H1 (cell line): ENCODE measurements around the gene MSMP. TPM values are rescaled to one million over a fixed set of nuclear protein-coding genes. Genes with fewer than 3 reads are reported as not detected.

Experiments used
- CTCF ChIA-PET: fragments of 300-600 bp; sonication (Branson Sonifier 250); formaldehyde crosslinking; loops from one replicate; lab custom pipeline; 2021; ENCODE audit not compliant: partially characterized antibody; lab: Charles Lee
- POLR2A ChIA-PET: fragments of 300-600 bp; sonication (Branson Sonifier 250); formaldehyde crosslinking; loops from one replicate; lab custom pipeline; 2021; ENCODE audit warnings: inconsistent platforms; ENCODE audit not compliant: partially characterized antibody; lab: Charles Lee
- DNase-seq, 2 experiments: peaks; one replicate each; pipeline versions ENCODE4 v3.0.0 to v3.0.0-alpha.2; 2010 to 2022; ENCODE audit warnings: low spot score in 2 of 2, low read depth in 1 of 2, mixed read lengths in 1 of 2
- FAIRE-seq: peaks from 2 replicates; lab custom pipeline; 2011; peaks lifted over from hg19 to GRCh38; lab: Jason Lieb, UNC
- H2AFZ ChIP-seq: 2 replicates; pipeline ENCODE4 v1.8.1; 2012; ENCODE audit warnings: low read length, inconsistent platforms
- H2AK5ac ChIP-seq: 2 replicates; pipeline ENCODE4 v1.6.1; 2013; ENCODE audit warnings: low read depth, low read length
- H2BK120ac ChIP-seq: replicated peaks from 2 replicates; pipeline ENCODE3; 2013; ENCODE audit warnings: low read depth, low read length, inconsistent platforms
- H2BK12ac ChIP-seq: 2 replicates; pipeline ENCODE4 v1.6.1; 2013; ENCODE audit warnings: low read depth, low read length
- H2BK15ac ChIP-seq: 2 replicates; pipeline ENCODE4 v1.6.1; 2013; ENCODE audit warnings: low read length
- H2BK20ac ChIP-seq: 2 replicates; pipeline ENCODE4 v1.6.1; 2013; ENCODE audit warnings: low read length
- H2BK5ac ChIP-seq: 2 replicates; pipeline ENCODE4 v1.6.1; 2013; ENCODE audit warnings: low read depth, low read length
- H3K14ac ChIP-seq: 2 replicates; pipeline ENCODE4 v1.6.1; 2013; ENCODE audit warnings: inconsistent platforms; ENCODE audit not compliant: insufficient read length
- H3K18ac ChIP-seq: 2 replicates; pipeline ENCODE4 v1.6.1; 2013; ENCODE audit warnings: low read length; ENCODE audit errors: extremely low read depth
- H3K23ac ChIP-seq: 2 replicates; pipeline ENCODE4 v1.6.1; 2013; ENCODE audit warnings: inconsistent platforms; ENCODE audit not compliant: insufficient read length
- H3K23me2 ChIP-seq: 2 replicates; pipeline ENCODE4 v1.6.1; 2013; ENCODE audit warnings: low read depth, low read length
- H3K27ac ChIP-seq: 2 replicates; pipeline ENCODE4 v1.6.1; 2011; ENCODE audit warnings: low read depth, low read length, inconsistent platforms
- H3K27me3 ChIP-seq, 4 experiments: replicated peaks in 1 of 4; 1 replicate in 1 of 4; 2 replicates in 3 of 4; pipeline versions ENCODE4 v1.6.1 to v1.8.1; 2011 to 2013; ENCODE audit warnings: low read length in 3 of 4, mild to moderate bottlenecking in 3 of 4, inconsistent platforms in 2 of 4, mixed read lengths in 2 of 4, moderate library complexity in 1 of 4; ENCODE audit not compliant: control insufficient read depth in 3 of 4, insufficient read depth in 3 of 4; ENCODE audit errors: extremely low read depth in 1 of 4
- H3K36me3 ChIP-seq, 4 experiments: 2 replicates each; pipeline versions ENCODE4 v1.6.1 to v1.8.1; 2011 to 2013; ENCODE audit warnings: mild to moderate bottlenecking in 4 of 4, low read length in 3 of 4, moderate library complexity in 2 of 4, control low read depth in 1 of 4, inconsistent platforms in 1 of 4; ENCODE audit not compliant: insufficient read depth in 4 of 4, control insufficient read depth in 2 of 4
- H3K4ac ChIP-seq: replicated peaks from 2 replicates; pipeline ENCODE3; 2013; ENCODE audit warnings: low read length, low read depth, mixed read lengths, inconsistent platforms; ENCODE audit not compliant: insufficient read length
- H3K4me1 ChIP-seq, 4 experiments: replicated peaks in 1 of 4; 1 replicate in 1 of 4; 2 replicates in 3 of 4; pipeline versions ENCODE4 v1.6.1 to v1.8.1; 2011 to 2013; ENCODE audit warnings: low read length in 3 of 4, inconsistent platforms in 2 of 4, mixed read lengths in 1 of 4; ENCODE audit not compliant: insufficient read depth in 4 of 4, control insufficient read depth in 3 of 4
- H3K4me2 ChIP-seq, 2 experiments: 2 replicates each; pipeline versions ENCODE4 v1.6.1 to v1.8.1; 2011 to 2013; ENCODE audit warnings: low read depth in 2 of 2, low read length in 2 of 2, control low read depth in 1 of 2, inconsistent platforms in 1 of 2, mild to moderate bottlenecking in 1 of 2; ENCODE audit not compliant: insufficient read depth in 1 of 2
- H3K4me3 ChIP-seq, 4 experiments: fragments of 200-600, 300-600 bp in 1 of 4; sonication (generic), shearing (Covaris generic), sonication (Bioruptor Twin) in 1 of 4; 2 replicates each; pipeline versions ENCODE4 v1.5.1 to v1.8.1; 2011 to 2016; ENCODE audit warnings: low read length in 4 of 4, low read depth in 3 of 4, control low read depth in 2 of 4, inconsistent platforms in 2 of 4, mild to moderate bottlenecking in 2 of 4, mixed read lengths in 1 of 4, moderate library complexity in 1 of 4; ENCODE audit not compliant: insufficient read depth in 2 of 4; ENCODE audit errors: extremely low read depth in 1 of 4
- H3K56ac ChIP-seq: replicated peaks from 2 replicates; pipeline ENCODE3; 2013; ENCODE audit warnings: low read depth, mild to moderate bottlenecking, mixed read lengths, low read length, inconsistent platforms; ENCODE audit not compliant: insufficient read length
- H3K79me1 ChIP-seq: 2 replicates; pipeline ENCODE4 v1.6.1; 2013; ENCODE audit warnings: low read depth, low read length, control low read depth
- H3K79me2 ChIP-seq, 2 experiments: 2 replicates each; pipeline versions ENCODE4 v1.6.1 to v1.8.1; 2012 to 2013; ENCODE audit warnings: low read length in 2 of 2, mild to moderate bottlenecking in 2 of 2, inconsistent platforms in 1 of 2; ENCODE audit not compliant: insufficient read depth in 2 of 2, control insufficient read depth in 1 of 2
- H3K9ac ChIP-seq, 4 experiments: replicated peaks in 1 of 4; 1 replicate in 1 of 4; 2 replicates in 3 of 4; pipeline versions ENCODE4 v1.6.1 to v1.8.1; 2011 to 2013; ENCODE audit warnings: low read depth in 3 of 4, low read length in 3 of 4, control low read depth in 2 of 4, mild to moderate bottlenecking in 2 of 4, moderate library complexity in 2 of 4, inconsistent platforms in 1 of 4; ENCODE audit errors: extremely low read depth in 1 of 4
- H3K9me3 ChIP-seq, 2 experiments: 2 replicates each; pipeline versions ENCODE4 v1.6.1 to v1.8.1; 2012 to 2013; ENCODE audit warnings: mild to moderate bottlenecking in 2 of 2, moderate library complexity in 2 of 2, control low read depth in 1 of 2, inconsistent platforms in 1 of 2, low read depth in 1 of 2, low read length in 1 of 2, mixed read lengths in 1 of 2; ENCODE audit not compliant: insufficient read depth in 2 of 2
- H4K20me1 ChIP-seq, 2 experiments: replicated peaks in 1 of 2; 2 replicates each; pipeline versions ENCODE3 to v1.8.1; 2011 to 2013; ENCODE audit warnings: inconsistent platforms in 2 of 2, low read length in 2 of 2, mild to moderate bottlenecking in 1 of 2; ENCODE audit not compliant: insufficient read depth in 2 of 2, control insufficient read depth in 1 of 2
- H4K5ac ChIP-seq: 2 replicates; pipeline ENCODE4 v1.6.1; 2013; ENCODE audit warnings: low read length, low read depth, mixed read lengths, inconsistent platforms; ENCODE audit not compliant: insufficient read length
- H4K8ac ChIP-seq: 2 replicates; pipeline ENCODE4 v1.8.0; 2013; ENCODE audit warnings: mild to moderate bottlenecking, moderate library complexity, low read length, inconsistent platforms; ENCODE audit not compliant: insufficient read depth; ENCODE audit errors: extremely low read depth
- H4K91ac ChIP-seq: replicated peaks from 2 replicates; pipeline ENCODE3; 2013; ENCODE audit warnings: low read length, mixed read lengths, inconsistent platforms; ENCODE audit not compliant: insufficient read length
- JUND ChIP-seq: IDR thresholded peaks from 2 replicates; pipeline ENCODE4 v1.6.1; 2011; ENCODE audit warnings: mild to moderate bottlenecking, improper control_type of control experiment, low read length
- KDM5A ChIP-seq: fragments of 200-600 bp; IDR thresholded peaks from 2 replicates; pipeline ENCODE4 v1.7.1; 2012; ENCODE audit warnings: mild to moderate bottlenecking, low read length, inconsistent platforms, mixed read lengths
- WGBS, 2 experiments: shearing (Covaris generic) in 1 of 2; methylation state at CpG; one replicate each; pipeline versions ENCODE4 v1.1.6 to v1.1.7; 2013 to 2015; ENCODE audit warnings: low lambda C conversion rate in 2 of 2, mixed read lengths in 2 of 2, inconsistent platforms in 1 of 2, low coverage in 1 of 2, missing lambda C conversion rate in 1 of 2; ENCODE audit not compliant: insufficient replicate concordance in 2 of 2, insufficient coverage in 1 of 2, insufficient read length in 1 of 2; ENCODE audit errors: extremely low coverage in 1 of 2, missing lambda C conversion rate in 1 of 2; 5-methylcytosine and 5-hydroxymethylcytosine counted together
- polyA plus RNA-seq, 7 experiments: library from polyadenylated mRNA; depleted of rRNA in 3 of 7; stranded (reverse) in 5 of 7; unstranded in 2 of 7; fragments of >200 nt in 5 of 7; fragments of 200-250 nt in 2 of 7; gene quantifications; 1 replicate in 5 of 7; 2 replicates in 1 of 7; 4 replicates in 1 of 7; pipeline versions ENCODE4 v1.2.1 to v1.2.3, GENCODE V29; 2011 to 2013; ENCODE audit warnings: missing spikeins in 2 of 7, mixed read lengths in 2 of 7
- total RNA-seq: library from RNA; stranded (reverse); fragmentation: NEBNext Ultra II Directional; extraction: Animal tissue kit (Norgen Biotek cat#: 25700); gene quantifications from 2 replicates; pipeline ENCODE4 v1.2.1, GENCODE V29; 2021
- TF ChIP-seq, protein P1 (sequence below), 3 experiments: IDR thresholded peaks; 1 replicate in 2 of 3; 2 replicates in 1 of 3; pipeline versions ENCODE4 v1.5.1 to v1.6.1; 2011; ENCODE audit warnings: low read length in 3 of 3, mild to moderate bottlenecking in 3 of 3, inconsistent platforms in 2 of 3, low read depth in 1 of 3, moderate library complexity in 1 of 3; ENCODE audit not compliant: insufficient read depth in 1 of 3; ENCODE audit errors: control extremely low read depth in 1 of 3
- TF ChIP-seq, protein P2 (sequence below): IDR thresholded peaks from 2 replicates; pipeline ENCODE4 v1.6.1; 2011; ENCODE audit warnings: low read length, improper control_type of control experiment

The MSMP gene
- total and polyA plus RNA-seq, 2 of the 8 experiments (the other 6 are each of a cell fraction or from before 2014, with no cell fraction given) = 0.53 TPM; not detected in 1

DNA sequence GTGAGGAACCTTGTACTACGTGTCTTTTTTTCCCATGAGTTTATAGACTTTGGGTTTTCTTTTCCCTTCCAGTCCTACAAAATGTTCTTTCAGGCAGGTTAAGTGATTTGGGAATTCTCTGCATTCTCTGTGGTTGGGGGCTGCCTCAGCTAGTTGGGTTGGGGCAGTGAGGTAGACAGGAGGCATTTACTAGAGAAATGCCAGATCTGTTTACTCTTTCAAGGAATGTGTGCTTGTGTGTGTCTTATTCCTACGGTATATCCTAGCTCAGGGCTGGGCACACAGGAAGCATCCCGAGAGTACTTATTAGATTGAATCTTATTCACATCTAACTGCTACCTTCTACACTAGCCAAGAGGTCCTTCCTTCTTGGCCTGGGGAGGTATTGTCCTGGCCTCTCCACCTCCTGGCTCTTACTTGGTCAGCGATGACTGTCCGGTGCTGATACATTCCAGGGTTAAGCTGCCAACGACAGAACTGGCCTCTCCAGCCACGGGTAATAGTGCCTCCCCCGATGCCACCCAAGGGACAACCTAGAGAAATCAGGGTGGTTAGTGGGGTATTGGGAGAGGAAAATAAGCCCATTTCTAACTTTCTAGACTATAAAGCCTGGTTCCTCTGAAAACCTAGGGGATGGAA lies 10.1 kb downstream of the MSMP start:
- Histone ChIP-seq H3K36me3 (peaks cover 17 to 54% (median 44%) of the 10 kb centered on the region in 4 experiments; a peak in 7 of 8 replicates), H4K5ac (no peak overlapping the region), H3K4me3 (no peak overlapping the region), H2BK20ac (no peak overlapping the region), H3K27me3 (no peaks in the 10 kb centered on the region), H2AFZ (no peak overlapping the region), H3K4me1 (peaks cover 0 to 13% (median 3%) of the 10 kb centered on the region in 4 experiments; a peak in 4 of 7 replicates), H2BK120ac (no peak overlapping the region), H3K79me1 (peaks cover 11% of the 10 kb centered on the region; the same call in 1 of the 2 replicates), H2BK5ac (no peak overlapping the region), H3K79me2 (peaks cover 21 to 39% of the 10 kb centered on the region in 2 experiments), H4K20me1 (peaks cover 15 to 38% of the 10 kb centered on the region in 2 experiments), H3K14ac (no peak overlapping the region), H2BK12ac (no peak overlapping the region), H3K23ac (no peak overlapping the region), H3K9me3 (no peaks in the 10 kb centered on the region), H2BK15ac (no peak overlapping the region), H3K4ac (no peak overlapping the region), H4K8ac (no peak overlapping the region), H3K9ac (no peak overlapping the region), H3K56ac (no peak overlapping the region), H3K23me2 (peaks cover 7% of the 10 kb centered on the region), H2AK5ac (no peak overlapping the region), H3K18ac (no peak overlapping the region), H4K91ac (no peak overlapping the region), H3K27ac (no peak overlapping the region), H3K4me2 (no peak overlapping the region)
- POLR2A ChIA-PET = interaction anchor here (0.9 to 7.0 kb wide), 4 partner anchors 12 to 50 kb away, joined by 3 to 59 read pairs (median 3); partner anchors contain the start of genes CREB3 and TLN1
- DNase-seq = no peak
- no peak for FAIRE-seq
- CTCF ChIA-PET = interaction anchor here (0.7 to 7.2 kb wide), 9 partner anchors 8 to 83 kb away, joined by 3 to 87 read pairs (median 4); partner anchors contain the start of genes CREB3 and TLN1
- WGBS, 2 experiments = 97% methylated on average over 8 of the region's 8 CpGs; no CpG with 5 or more reads in 1 of the 2 experiments
- TF ChIP-seq KDM5A (no peak), JUND (no peak)
- TF ChIP-seq, protein P1, sequence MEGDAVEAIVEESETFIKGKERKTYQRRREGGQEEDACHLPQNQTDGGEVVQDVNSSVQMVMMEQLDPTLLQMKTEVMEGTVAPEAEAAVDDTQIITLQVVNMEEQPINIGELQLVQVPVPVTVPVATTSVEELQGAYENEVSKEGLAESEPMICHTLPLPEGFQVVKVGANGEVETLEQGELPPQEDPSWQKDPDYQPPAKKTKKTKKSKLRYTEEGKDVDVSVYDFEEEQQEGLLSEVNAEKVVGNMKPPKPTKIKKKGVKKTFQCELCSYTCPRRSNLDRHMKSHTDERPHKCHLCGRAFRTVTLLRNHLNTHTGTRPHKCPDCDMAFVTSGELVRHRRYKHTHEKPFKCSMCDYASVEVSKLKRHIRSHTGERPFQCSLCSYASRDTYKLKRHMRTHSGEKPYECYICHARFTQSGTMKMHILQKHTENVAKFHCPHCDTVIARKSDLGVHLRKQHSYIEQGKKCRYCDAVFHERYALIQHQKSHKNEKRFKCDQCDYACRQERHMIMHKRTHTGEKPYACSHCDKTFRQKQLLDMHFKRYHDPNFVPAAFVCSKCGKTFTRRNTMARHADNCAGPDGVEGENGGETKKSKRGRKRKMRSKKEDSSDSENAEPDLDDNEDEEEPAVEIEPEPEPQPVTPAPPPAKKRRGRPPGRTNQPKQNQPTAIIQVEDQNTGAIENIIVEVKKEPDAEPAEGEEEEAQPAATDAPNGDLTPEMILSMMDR (IDR thresholded peaks at IDR 0.05; ENCODE audit: control extremely low read depth in 1 of 3, insufficient read depth in 1 of 3, low read depth in 1 of 3, low read length in 3 of 3) = no peak
- TF ChIP-seq, protein P2, sequence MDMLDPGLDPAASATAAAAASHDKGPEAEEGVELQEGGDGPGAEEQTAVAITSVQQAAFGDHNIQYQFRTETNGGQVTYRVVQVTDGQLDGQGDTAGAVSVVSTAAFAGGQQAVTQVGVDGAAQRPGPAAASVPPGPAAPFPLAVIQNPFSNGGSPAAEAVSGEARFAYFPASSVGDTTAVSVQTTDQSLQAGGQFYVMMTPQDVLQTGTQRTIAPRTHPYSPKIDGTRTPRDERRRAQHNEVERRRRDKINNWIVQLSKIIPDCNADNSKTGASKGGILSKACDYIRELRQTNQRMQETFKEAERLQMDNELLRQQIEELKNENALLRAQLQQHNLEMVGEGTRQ = no peak
